GM15510 (cell line): ENCODE results near the gene EIF1AD.

Experiments
- POLR2A ChIP-seq: IDR thresholded peaks from 3 replicates; pipeline ENCODE4 v1.6.1; 2011; ENCODE audit warnings: borderline replicate concordance; ENCODE audit not compliant: insufficient read length; ENCODE audit errors: extremely low read depth

EIF1AD gene

GRCh38 chr11:66036334-66036710 is 34.4 kb upstream of the EIF1AD start:
- no peak for TF ChIP-seq POLR2A

- no peak for TF ChIP-seq POLR2A
Observed at GRCh38 chr11:66035653-66036333, 33.8 kb upstream of the EIF1AD start.

GRCh38 chr11:66032957-66033735 is 31.2 kb upstream of the EIF1AD start:
- TF ChIP-seq POLR2A = no peak

GRCh38 chr11:66026017-66026529 is 24.1 kb upstream of the EIF1AD start, which contains the start of gene CATSPER1:
TSS of gene CATSPER1 (minus strand) at chr11:66026479. CDS start at chr11:66026379, 100 bp downstream.
- no peak for TF ChIP-seq POLR2A

GRCh38 chr11:66022401-66023185 is 20.6 kb upstream of the EIF1AD start:
- TF ChIP-seq POLR2A = no peak

- no peak for TF ChIP-seq POLR2A
Observed at GRCh38 chr11:66020618-66021357, 18.8 kb upstream of the EIF1AD start.

- no peak for TF ChIP-seq POLR2A
Observed at GRCh38 chr11:66020212-66020611, 18.3 kb upstream of the EIF1AD start.

GRCh38 chr11:66017321-66017720 is 15.4 kb upstream of the EIF1AD start:
- TF ChIP-seq POLR2A = no peak

GRCh38 chr11:66016793-66017177 is 14.8 kb upstream of the EIF1AD start:
- no peak for TF ChIP-seq POLR2A

- no peak for TF ChIP-seq POLR2A
Observed at GRCh38 chr11:66015936-66016792, 14.2 kb upstream of the EIF1AD start.

- TF ChIP-seq POLR2A = no peak
Observed at GRCh38 chr11:66015454-66015881, 13.5 kb upstream of the EIF1AD start.

- TF ChIP-seq POLR2A = no peak
Observed at GRCh38 chr11:66014804-66015453, 13.0 kb upstream of the EIF1AD start.

GRCh38 chr11:66013762-66014100 is 11.8 kb upstream of the EIF1AD start:
- no peak for TF ChIP-seq POLR2A
